Measurements from ENCODE around the gene KLHL21.
A peak's percentile ranks its signal among the peaks of the same experiment; 100 is the strongest.
"Not testable (repeated sequence)": the region's sequence is repeated elsewhere in the genome, so short reads cannot be mapped to it uniquely, and the experiment has no call there.

The KLHL21 gene

DNA sequence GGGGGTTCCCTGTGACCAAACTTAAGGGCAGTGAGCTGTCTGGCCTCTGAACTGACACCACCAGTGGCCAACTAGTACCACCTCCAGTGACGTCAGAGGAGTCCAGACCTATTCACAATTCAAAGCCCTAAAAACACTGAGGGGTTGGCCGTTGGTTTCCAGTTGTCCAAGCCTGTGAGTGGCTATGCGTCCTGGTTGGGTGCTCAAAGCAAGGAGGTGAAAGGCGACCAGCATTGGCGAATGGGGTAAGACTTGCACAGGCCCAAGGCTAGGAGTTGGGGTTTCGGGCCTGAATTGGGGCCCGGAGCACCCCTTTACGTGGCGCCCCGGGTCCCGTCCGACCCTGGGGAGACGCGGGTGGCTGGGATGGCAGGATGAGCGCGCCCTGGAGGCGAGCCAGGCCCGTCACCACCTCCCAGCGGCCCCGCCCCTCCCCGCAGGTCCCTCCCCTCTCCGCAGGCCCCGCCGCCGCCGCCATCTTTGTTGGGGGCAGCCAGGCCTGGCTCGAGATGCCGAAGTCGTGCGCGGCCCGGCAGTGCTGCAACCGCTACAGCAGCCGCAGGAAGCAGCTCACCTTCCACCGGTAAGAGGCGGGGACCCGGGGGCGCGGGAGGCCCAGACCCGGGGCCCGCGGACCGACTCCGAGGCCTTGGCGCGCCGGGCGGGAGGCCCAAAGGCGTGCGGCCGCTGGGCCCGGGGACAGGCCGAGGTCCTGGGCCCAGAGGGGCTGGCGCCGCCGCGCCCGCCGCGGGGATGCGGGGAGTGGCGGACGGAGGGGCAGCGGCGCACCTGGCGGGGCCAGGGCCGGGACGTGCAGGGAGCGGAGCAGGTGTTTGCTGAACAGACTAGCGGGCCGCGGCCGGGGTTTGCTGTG is 22.3 kb upstream of the KLHL21 start, which contains the start of gene THAP3:
Gene THAP3, plus strand, starts transcription at position 159 of the 874 bp plus-strand sequence. Its CDS starts 351 bp downstream, at position 510.
- peak; percentile 65 for DNase-seq

DNA sequence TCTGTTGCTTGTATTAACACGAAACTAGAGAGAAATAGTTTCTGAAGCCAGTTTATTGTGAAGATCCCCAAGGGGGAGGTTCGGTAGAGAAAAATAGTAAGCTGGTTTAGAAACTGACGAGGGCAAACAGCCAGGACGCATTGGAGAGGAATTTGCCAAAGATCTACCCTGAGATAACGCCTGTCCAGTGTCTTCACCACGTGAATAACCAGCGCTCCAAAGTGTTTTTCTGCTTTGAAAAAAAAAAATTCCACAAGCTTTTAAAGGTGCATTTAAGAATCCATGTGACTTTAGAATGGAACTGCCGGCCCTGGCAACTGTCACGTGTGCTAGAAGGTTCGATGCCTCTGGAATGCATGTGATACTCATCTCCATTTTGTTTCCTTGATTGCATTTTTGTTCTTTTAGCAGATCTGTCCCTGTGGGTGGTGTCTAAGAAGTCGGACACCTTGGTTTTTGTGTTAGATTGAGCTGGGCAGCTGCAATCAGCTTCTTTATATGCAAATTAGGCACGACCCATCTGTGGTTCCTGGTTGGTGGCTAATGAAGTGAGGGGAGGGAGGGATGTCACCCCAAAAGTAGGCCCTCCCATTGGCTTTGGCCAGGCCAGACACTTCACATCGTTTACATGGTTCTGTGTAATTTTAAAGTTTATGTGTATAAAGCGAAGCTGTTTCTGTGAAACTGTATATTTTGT is 20.7 kb upstream of the KLHL21 start:
- no peak for DNase-seq

DNA sequence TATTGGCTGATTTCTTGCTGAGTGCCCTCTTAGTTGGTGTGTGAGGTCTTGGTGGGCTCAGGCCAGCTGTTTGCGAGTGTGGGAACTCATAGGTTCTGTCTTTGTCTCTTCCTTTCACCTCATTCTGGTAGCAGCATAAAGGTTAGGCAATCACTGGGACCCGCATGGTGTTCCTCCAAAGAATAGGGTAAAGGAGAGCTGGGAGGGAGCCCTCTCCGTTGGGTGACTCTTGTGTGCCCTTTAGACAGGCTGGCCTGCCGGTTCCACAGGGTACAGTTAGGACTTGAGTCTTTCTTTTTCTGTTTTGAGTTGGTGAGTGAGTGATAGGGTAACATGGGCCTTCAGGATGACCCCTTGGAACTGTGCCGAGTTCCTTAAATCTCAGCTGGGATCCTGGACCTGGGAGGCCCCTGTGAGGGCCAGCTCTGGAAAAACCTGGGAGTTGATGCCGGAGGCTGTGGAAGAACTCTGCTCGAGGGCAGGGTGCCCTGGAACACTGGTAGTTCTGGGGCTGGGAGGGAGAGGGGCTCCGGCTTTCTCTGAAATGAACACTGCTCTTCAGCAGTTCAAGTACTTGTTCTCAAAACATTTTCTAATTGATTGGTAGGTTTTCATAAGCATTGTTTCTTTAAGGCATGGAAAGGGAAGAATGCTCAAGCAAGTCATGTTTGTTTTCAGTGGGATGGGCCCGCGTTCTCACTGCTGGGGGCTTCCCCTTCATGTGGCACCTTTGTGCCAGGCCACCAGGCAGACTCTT is 19.9 kb upstream of the KLHL21 start:
- DNase-seq = no peak

DNA sequence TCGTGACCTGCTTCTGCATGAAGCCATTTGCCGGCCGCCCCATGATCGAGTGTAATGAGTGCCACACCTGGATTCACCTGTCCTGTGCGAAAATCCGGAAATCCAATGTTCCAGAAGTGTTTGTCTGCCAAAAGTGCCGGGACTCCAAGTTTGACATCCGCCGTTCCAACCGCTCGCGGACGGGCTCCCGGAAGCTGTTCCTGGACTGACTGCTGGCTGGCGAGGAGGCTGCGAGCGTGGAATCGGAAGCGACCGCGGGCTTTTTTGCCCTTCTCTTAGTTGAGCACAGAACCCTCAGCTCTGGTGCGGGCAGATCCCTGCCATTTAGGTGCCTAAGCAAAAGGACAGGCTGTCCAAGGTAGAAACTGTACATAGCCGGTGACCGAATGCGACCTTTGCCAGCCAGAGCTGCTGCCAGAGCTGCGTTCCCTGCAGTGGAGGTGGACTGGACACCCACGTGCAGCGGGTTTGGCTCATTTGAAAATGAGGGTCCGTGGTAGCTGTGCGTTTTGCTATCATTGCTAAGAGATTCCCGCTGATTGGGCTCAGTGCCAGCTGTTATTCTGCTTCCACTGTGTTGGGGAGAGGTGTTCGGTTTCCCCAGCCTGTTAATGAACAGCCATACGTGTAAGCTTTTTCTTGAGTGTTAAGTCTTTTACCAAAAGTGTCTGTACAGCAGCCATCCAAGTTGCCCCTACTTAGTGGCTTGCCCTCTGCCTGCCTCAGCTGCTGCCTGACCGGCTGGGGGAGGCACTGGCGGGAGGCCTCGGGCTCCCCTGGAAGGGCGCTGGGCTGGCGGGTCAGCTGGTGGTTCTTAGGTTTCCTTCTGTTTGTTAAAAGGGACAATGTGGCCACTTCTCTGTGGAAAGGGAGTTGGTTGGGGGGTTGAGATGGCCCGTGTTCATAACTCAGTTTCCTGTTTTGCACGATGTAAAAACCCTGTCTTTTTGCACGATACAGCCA is 19.0 kb upstream of the KLHL21 start:
- DNase-seq = no peak

DNA sequence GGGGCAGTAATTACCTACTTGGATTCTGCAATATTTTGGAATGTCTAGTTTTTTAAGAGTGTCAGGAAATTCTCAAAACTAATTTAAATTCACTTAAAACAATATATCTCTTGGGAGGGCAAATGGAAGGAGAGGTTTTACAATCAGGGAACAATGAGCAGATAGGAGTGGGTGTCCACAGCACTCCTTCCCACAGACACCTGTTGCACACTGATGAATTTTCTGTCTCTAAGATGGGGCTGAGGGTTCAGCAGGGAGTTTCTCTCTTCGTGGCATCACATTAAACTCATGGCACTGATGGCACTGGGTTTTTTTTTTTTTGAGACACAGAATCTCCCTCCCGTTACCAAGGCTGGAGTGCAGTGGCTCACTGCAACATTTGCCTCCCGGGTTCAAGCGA is 16.4 kb upstream of the KLHL21 start:
- DNase-seq = no peak

DNA sequence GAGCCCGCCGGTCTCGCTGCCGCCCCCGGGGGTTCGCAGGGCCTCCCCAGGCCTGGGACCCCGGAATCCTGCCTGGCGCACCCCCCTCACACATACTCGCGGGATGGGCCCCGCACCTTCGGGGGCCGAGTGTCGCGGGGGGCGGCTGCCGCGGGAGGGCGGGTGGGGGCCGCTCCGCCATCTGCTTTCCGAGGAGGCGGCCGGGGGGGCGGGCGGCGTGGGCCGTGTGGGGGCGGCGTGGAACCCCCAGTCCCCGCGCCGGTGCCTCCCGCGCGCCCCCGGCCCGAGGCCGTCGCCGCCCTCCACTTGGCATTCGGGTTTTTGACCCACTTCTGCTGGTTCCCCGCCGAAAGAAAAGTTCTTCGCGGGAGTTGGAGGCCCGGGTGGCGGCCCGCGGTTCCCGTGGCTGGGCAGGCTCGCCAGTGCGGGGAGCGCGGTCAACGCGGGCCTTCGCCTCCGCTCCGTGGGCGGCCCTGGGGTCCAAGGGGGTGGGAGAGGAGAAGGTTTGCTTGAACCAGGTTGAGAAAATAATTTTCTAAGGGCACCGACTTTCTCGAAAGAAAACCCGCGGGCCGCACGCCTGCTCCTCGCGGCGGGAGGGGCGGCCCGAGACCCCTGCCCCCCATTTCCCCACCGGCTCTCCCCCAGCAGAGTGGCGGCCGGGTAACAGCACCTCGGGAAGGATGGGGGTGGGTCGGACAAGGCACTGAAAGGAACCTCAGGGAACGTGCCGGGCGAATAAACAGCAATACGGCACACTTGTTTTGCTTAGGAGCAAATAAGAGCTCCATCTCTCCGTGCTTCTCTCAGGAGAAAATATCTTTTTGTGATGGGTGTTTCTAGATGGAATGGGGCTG is 12.5 kb upstream of the KLHL21 start:
- no peak for DNase-seq

DNA sequence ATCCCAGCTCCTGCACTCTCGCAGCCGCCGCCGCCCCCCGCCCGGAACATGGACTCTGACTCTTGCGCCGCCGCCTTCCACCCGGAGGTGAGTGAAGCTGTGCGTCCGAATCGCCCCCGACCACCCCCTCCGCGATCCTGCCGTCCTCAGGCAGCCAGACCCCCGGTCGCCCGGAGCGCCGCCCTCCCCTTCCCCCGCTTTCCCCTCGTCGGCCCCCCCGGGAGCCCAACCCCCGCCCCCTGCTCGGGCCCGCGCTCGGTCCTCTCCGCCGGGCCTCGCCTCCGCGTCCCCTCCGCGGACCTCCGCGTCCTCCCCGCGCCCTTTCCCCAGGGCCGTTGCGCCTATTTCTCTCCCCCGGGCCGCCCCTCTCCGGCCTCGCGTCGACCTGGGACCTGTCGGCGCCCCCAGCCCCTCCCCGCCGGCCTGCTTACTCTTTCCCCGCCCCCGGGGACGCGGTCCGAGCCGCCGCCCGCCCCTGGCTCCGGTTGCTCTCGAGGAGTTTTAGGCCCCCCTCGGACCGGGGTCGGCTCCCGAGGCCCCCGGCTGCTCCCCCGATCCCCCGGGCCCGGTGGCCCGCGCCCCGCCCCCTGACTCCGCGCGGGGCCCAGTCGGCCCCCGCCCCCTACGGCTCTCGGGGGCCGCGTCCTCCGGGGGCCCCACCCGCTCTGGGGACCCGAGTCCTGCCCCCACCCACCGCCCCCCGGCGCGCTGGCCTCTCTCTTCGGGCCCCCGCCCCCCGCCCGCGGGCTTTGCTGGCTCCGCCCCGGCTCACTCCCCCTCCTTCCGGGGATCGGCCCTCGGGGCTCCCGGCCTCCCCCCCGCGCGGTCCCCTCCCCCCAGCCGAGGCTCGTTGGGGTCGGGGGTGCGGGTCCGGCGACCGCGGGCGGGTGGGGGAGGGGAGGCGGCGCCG is 11.6 kb upstream of the KLHL21 start:
- DNase-seq = no peak

DNA sequence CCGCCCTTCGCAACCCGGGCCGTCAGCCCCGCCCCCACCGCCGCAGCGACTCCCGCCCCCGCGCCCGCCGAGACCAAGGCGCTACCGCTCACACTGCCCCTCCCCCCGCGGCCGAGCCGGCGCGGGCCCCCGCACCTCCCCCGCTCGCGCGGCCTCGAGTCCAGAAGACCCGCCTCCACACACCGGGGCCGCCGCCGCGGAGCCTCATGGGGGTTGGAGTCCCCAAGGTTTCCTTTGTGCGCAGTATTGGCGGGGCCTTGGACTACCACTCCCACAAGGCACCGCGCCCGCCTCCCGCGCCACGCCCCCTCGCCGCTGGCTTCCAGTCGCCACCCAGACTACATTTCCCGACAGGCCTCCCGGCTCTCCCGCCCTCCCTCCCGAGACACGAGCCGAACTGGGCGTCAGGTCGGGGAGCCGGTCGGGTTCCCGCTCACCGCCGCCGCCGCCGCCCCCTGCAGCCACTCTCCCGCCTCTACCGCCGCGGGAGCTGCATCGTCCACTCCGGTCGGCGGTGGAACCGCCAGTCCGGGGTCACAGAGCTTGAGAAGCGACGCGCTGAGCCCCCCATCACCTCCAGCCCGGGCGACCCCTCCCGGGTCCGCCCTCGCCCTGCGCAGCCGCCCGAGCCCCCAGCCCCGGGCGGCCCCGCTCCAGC is 10.8 kb upstream of the KLHL21 start, which contains the start of gene PHF13:
Gene PHF13, plus strand, starts transcription at position 371 of the 658 bp plus-strand sequence. CDS start 336 bp downstream, outside the sequence.
- peak; percentile 99 for DNase-seq

DNA sequence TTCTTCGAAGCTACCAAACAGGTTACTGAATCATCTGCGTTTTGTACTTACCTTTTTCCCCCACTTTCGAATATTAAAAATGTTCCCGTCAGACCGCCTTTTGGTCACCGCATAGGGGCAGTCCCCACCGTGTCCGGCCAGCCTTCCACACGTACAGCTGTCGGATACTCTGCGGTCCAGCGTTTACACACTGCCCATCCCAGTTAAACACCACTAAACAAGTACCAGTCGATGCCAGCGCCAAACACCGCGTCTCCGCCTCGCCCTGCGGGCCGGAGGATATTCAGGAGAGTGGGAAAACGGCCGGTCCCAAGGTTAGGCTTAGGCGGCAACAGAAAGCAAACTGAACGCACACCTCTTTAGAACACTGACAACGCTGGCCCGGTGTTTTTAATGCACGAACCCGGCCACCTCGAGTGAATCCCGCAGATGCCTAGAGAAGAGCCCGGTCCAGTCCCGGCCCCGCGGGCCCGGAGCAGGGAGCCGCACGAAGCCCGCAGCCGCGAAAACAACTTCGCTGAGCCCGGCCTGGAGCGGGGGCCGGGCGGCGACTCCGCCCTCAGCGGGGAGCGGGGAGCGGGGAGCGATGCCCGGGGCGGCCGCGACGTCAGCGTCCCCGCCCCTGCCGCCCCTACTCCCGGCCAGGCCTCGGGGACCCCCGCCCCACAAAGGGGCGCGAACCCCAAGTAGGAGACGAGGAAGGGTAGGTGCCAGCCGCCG is 10.1 kb upstream of the KLHL21 start:
- no peak for DNase-seq

DNA sequence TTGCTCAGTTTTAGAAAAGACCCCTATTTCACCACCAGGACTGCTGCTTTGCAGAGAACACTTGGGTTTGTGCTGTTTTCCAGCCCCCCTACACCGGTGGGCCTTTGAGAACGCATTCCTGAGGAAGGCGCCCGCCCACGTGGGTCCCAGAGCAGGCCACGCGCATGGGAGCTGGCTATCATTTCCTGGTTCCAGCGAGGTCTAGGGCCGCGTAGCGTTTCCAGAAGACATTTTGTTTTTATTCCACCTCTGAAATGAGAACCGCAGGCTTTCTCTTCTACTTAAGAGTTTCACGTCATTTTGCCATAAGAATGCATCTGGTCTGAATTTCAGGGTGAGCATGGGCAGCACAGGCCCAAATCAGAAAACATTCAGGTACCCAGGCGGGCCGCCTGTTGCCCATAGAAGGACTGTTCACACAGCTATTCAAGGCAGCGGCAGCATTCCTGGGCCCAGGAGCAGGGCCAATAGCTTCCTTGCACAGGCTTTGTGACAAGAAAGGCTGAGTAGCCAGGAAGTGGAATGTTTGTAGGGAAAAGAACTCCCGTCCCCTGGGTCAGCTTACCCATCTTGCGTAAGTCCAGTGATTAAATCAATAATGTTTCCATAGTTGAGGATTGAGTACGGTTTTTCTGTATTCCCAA is 1.4 kb upstream of the KLHL21 start:
- no peak for DNase-seq

DNA sequence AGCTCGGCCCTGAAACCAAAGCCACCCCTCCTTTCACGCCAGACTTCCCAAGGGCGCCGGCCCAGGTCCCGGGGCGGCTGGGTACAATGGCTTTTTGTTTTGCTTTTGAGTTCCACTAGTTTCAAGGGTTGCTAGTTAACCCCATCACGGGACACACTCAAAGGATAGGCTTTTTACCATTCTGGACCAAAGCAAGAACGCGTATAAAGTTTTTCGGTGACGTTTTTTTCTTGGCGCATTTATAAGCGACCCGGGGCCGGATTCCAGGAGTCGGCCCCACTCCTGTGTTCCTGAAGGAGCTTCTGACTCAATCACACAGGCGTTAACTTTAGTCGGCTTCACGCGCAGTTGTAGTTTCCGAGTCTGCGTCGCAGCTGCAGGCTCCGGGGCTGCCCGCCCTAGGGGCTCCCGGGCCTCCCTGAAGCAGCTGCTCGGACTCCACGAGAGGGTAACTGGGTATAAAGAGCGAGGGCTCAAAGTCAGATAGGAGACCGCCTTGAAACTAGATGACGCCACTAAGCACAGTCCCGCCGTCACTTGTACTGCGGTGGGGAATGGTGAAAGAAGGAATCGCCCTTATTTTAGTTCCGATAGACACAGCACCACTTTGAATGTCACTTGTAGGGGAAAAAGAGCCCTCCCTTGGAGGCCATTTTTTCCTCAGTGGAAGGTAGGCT is 707 bp upstream of the KLHL21 start:
- DNase-seq = no peak

DNA sequence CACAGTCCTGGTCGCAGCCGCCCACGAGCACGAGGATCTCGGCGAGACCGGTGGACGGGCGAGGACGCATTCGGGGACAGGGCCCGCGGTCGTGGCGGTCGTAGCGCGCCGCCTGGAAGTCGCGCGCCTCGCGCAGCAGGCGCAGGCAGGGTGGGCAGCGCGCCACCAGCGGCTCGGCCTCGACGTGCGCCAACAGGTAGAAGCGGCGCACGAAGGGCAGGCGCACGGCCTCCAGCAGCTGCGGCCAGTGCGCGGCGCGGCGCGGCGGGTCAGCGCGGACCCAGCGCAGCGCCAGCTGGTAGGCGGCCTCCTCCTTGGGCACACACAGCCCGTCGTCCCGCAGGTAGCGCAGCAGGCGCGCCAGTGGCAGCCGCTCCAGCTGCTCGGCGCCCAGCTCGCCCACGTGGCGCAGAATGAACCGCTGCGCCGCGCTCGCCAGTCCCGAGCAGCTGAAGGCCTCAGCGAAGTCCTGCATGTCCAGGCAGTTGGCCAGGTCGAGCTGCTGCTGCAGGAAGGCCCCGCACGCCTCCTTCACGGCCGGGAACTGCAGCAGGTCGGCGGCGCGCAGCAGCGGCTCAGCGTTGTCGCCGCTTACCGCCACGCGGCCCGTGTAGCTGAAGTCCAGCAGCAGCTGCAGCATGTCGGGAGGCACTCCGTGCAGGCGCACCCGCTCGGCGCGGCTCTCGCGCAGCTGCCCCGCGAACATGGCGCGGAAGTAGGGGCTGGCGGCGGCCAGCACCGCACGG is 573 bp downstream of the KLHL21 start:
- DNase-seq = no peak

DNA sequence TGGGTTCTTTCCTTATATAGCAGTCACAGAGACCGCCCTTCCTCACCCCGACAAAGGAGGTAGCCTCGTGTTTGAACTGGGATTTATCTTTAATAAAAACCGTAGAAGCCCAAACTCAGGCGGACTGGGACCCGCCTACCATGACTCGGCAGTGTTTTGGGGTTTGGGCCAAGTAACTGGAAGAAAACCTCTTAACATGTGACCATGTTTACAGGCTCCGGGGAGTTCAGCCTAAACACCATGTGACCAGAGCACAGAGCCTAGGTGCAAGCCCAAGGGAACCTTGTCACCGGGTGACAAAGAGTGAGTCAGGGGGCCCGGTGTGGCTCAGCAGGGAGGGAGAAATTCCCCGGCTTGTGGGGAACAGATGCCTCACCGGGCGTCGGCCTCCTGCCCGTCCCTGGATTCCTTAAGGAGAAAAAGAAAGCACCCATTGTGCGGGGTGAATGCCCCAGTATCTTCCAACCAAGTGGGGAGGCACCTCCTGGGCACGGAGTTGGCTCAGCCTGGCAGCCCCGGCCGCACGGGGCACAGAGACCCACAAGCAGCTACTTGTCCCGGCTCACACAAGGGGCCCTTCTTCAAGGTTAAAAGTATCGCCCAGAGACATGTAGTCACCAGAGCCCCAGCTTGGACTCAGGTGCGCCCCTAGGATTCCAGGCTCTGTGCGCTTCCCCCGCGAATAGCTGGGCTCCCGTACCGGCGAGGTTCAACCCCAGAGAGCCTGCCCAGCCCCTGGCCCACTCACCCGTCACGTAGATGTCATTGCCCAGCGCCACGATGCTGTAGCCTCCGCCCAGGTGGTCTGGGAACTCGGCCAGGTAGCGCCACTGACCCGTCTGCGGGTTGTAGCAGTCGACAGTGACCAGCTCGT is 1.4 kb downstream of the KLHL21 start:
- DNase-seq = peak; percentile 78

DNA sequence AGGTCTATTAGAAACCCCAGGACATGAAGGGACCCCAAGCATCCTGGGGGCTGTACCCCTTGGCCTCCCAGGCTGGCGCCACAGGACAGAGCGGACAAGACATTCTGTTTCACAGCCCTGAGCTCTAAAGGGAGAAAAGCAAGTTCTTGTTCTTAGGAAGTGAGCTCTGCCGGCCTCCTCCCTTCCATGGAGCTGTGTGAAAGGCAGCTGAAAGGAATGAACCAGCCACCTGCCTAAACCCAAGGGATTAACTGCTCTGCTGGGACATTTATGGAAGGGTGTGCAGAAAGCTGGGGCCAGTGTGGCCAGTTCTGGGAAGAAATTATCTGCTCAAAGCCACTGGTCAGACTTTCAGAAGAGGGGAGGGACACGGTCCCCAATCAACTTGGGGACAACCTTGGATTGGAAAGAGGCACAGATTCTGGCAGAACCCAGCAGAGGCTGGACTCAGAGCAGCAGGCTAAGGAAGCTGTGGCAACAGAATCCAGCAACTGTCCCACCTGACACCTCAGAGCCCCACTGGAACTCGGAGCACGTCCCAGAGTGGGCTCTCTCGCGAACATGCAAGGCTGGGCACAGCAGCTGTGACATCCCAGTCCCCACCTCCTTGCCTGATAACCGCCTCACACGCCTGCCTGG is 2.1 kb downstream of the KLHL21 start:
- no peak for DNase-seq

DNA sequence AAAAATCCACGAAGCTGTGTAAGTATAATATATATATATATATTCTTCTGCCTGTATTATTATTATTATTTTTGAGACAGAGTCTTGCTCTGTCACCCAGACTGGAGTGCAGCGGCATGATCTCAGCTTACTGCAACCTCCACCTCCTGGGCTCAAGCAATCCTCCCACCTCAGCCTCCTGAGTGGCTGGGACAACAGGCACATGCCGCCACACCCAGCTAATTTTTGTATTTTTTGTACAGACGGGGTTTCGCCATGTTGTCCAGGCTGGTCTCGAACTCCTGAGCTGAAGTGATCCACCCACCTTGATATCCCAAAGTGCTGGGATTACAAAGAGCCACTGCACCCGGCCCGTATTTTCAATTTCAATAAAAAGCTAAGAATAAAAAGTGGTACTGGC is 2.7 kb downstream of the KLHL21 start:
- not testable (repeated sequence) for DNase-seq

Data from NK-92 treated with Interleukin-12 subunit alpha and Interleukin-12 subunit beta, amount 100 ng/mL, for 24 hours (cell line).